MCF 10A (cell line): ENCODE data around the gene RARS1. TPM values are rescaled to one million over a fixed set of nuclear protein-coding genes. Genes with fewer than 3 reads are reported as not detected.

ENCODE experiments used
- BruUV-seq: library from RNA; stranded (reverse); fragments of 400-500 nt; replicated peaks from 2 replicates; lab custom pipeline; 2021; lab: Mats Ljungman, UMichigan
- CTCF ChIA-PET: fragments of 300-600 bp; sonication (Branson Sonifier 250); formaldehyde crosslinking; extraction: SDS; loops from one replicate; lab custom pipeline; 2021; ENCODE audit warnings: antibody characterized with exemption, inconsistent platforms; lab: Yijun Ruan, JAX
- POLR2A ChIA-PET: fragments of 300-600, 350-650 bp; sonication (Branson Sonifier 250); formaldehyde crosslinking; extraction: SDS; loops from one replicate; lab custom pipeline; 2020; ENCODE audit warnings: antibody characterized with exemption, inconsistent platforms; lab: Yijun Ruan, JAX
- DNase-seq: peaks from one replicate; pipeline ENCODE4 v3.0.0-alpha.2; 2018; ENCODE audit not compliant: unreplicated experiment
- H3K27ac Mint-ChIP-seq: one replicate; pipeline ENCODE4 v1.8.0; 2022; ENCODE audit warnings: mild to moderate bottlenecking, low read depth, mixed read lengths; ENCODE audit not compliant: unreplicated experiment
- H3K27me3 Mint-ChIP-seq: one replicate; pipeline ENCODE4 v1.8.0; 2022; ENCODE audit warnings: mixed read lengths; ENCODE audit not compliant: insufficient read depth, unreplicated experiment
- H3K36me3 Mint-ChIP-seq: one replicate; pipeline ENCODE4 v1.8.0; 2022; ENCODE audit warnings: mild to moderate bottlenecking, moderate library complexity, mixed read lengths; ENCODE audit not compliant: insufficient read depth, unreplicated experiment
- H3K4me1 Mint-ChIP-seq: one replicate; pipeline ENCODE4 v1.8.0; 2022; ENCODE audit warnings: mixed read lengths; ENCODE audit not compliant: insufficient read depth, unreplicated experiment
- H3K4me3 Mint-ChIP-seq: one replicate; pipeline ENCODE4 v1.8.0; 2022; ENCODE audit warnings: mild to moderate bottlenecking, moderate library complexity, mixed read lengths; ENCODE audit not compliant: unreplicated experiment
- H3K9me3 Mint-ChIP-seq: one replicate; pipeline ENCODE4 v1.8.0; 2022; ENCODE audit warnings: mixed read lengths; ENCODE audit not compliant: unreplicated experiment
- intact Hi-C: fragments of 100-400 bp; cut with micrococcal nuclease; formaldehyde crosslinking; loops from 2 replicates; pipeline ENCODE4 v1.14.1; 2022
- total RNA-seq: library from RNA; stranded (reverse); gene quantifications from 2 replicates; pipeline ENCODE4 v1.2.3, GENCODE V29; 2022
- TF ChIP-seq, protein P1 (sequence below): fragments of 200-600 bp; IDR thresholded peaks from one replicate; pipeline ENCODE4 v1.8.0; 2022; ENCODE audit warnings: antibody characterized with exemption, mild to moderate bottlenecking; ENCODE audit not compliant: unreplicated experiment

Gene RARS1
- total RNA-seq, 1 experiment from 2014 or later, result 127 TPM

- DNase-seq, result no peak
- POLR2A ChIA-PET, result interaction anchor here (0.5 to 0.8 kb wide), 2 partner anchors 11 to 174 kb away, joined by 3 read pairs; no protein-coding TSS in a partner anchor
- BruUV-seq, result no TSS peak
- Mint-ChIP-seq H3K9me3 (no peaks in the 10 kb centered on the region), H3K4me1 (peaks cover 15% of the 10 kb centered on the region), H3K27me3 (no peaks in the 10 kb centered on the region), H3K4me3 (no peak overlapping the region), H3K36me3 (peaks cover 47% of the 10 kb centered on the region), H3K27ac (no peak overlapping the region)
- CTCF ChIA-PET, result interaction anchor here (0.6 to 1.5 kb wide), 3 partner anchors 12 to 199 kb away, joined by 3 to 4 read pairs (median 3); no protein-coding TSS in a partner anchor
- TF ChIP-seq, protein P1, sequence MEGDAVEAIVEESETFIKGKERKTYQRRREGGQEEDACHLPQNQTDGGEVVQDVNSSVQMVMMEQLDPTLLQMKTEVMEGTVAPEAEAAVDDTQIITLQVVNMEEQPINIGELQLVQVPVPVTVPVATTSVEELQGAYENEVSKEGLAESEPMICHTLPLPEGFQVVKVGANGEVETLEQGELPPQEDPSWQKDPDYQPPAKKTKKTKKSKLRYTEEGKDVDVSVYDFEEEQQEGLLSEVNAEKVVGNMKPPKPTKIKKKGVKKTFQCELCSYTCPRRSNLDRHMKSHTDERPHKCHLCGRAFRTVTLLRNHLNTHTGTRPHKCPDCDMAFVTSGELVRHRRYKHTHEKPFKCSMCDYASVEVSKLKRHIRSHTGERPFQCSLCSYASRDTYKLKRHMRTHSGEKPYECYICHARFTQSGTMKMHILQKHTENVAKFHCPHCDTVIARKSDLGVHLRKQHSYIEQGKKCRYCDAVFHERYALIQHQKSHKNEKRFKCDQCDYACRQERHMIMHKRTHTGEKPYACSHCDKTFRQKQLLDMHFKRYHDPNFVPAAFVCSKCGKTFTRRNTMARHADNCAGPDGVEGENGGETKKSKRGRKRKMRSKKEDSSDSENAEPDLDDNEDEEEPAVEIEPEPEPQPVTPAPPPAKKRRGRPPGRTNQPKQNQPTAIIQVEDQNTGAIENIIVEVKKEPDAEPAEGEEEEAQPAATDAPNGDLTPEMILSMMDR, result no peak
- intact Hi-C loops, result no loop called here
These were observed 17.4 kb upstream of the RARS1 start for GRCh38 chr5:168468836-168469235.

GRCh38 chr5:168469816-168470215 lies 16.5 kb upstream of the RARS1 start:
- POLR2A ChIA-PET, result no interaction called here
- peaks cover 38% of the 10 kb centered on the region for H3K36me3 Mint-ChIP-seq
- intact Hi-C loops, result loop anchor here (5.0 kb wide), 2 partner anchors 477 to 832 kb away; partner anchors contain the start of gene SLIT3
- H3K27me3 Mint-ChIP-seq, result no peaks in the 10 kb centered on the region
- TF ChIP-seq, protein P1, result no peak
- no peak for DNase-seq
- peak overlapping the region; percentile 38 for H3K27ac Mint-ChIP-seq
- no peak overlapping the region for H3K4me3 Mint-ChIP-seq
- no peaks in the 10 kb centered on the region for H3K9me3 Mint-ChIP-seq
- CTCF ChIA-PET, result interaction anchor here (1.5 to 4.2 kb wide), 2 partner anchors 17 to 200 kb away, joined by 4 to 33 read pairs; partner anchors contain the start of gene RARS1
- BruUV-seq, result no TSS peak
- peaks cover 15% of the 10 kb centered on the region for H3K4me1 Mint-ChIP-seq

- Mint-ChIP-seq H3K9me3 (no peaks in the 10 kb centered on the region), H3K4me1 (peaks cover 15% of the 10 kb centered on the region), H3K27me3 (no peaks in the 10 kb centered on the region), H3K27ac (peak overlapping the region; percentile 6), H3K4me3 (no peak overlapping the region), H3K36me3 (peaks cover 33% of the 10 kb centered on the region)
- DNase-seq, result no peak
- CTCF ChIA-PET, result interaction anchor here (0.7 to 4.2 kb wide), 5 partner anchors 10 to 202 kb away, joined by 3 to 33 read pairs (median 9); partner anchors contain the start of gene RARS1
- BruUV-seq, result no TSS peak
- TF ChIP-seq, protein P1, result no peak
- POLR2A ChIA-PET, result interaction anchor here (0.5 kb wide), 1 partner anchor 135 kb away, joined by 3 read pairs; no protein-coding TSS in a partner anchor
- intact Hi-C loops, result loop anchor here (1.0 to 5.0 kb wide), 4 partner anchors 15 to 831 kb away; partner anchors contain the start of genes RARS1 and SLIT3
These were observed 14.5 kb upstream of the RARS1 start for GRCh38 chr5:168471785-168472184.

GRCh38 chr5:168472329-168472728 lies 13.9 kb upstream of the RARS1 start:
- Mint-ChIP-seq H3K4me1 (peaks cover 15% of the 10 kb centered on the region), H3K27me3 (no peaks in the 10 kb centered on the region), H3K9me3 (no peaks in the 10 kb centered on the region), H3K4me3 (no peak overlapping the region), H3K36me3 (peaks cover 29% of the 10 kb centered on the region), H3K27ac (peak overlapping the region; percentile 6)
- POLR2A ChIA-PET, result interaction anchor here (0.5 to 0.6 kb wide), 2 partner anchors 69 to 135 kb away, joined by 3 read pairs; no protein-coding TSS in a partner anchor
- no TSS peak for BruUV-seq
- TF ChIP-seq, protein P1, result peak; percentile 60
- peak; percentile 78 for DNase-seq
- intact Hi-C loops, result loop anchor here (1.0 to 5.0 kb wide), 4 partner anchors 14 to 830 kb away; partner anchors contain the start of genes RARS1 and SLIT3
- CTCF ChIA-PET, result interaction anchor here (0.6 to 4.2 kb wide), 8 partner anchors 10 to 896 kb away, joined by 3 to 33 read pairs (median 4); partner anchors contain the start of gene RARS1
